Colonic mucosa (tissue), 4 donors: ENCODE results near the gene NCAM2. TPM values are rescaled to one million over a fixed set of nuclear protein-coding genes. Genes with fewer than 3 reads are reported as not detected.

Experiments used
- DNase-seq: peaks from one replicate; pipeline ENCODE4 v3.0.0-alpha.2; 2020
- H3K27ac ChIP-seq: fragments of 200-600 bp; one replicate; pipeline ENCODE4 v1.8.0; 2021
- H3K27me3 ChIP-seq: fragments of 200-600 bp; one replicate; pipeline ENCODE4 v1.8.0; 2021
- H3K36me3 ChIP-seq: fragments of 200-600 bp; one replicate; pipeline ENCODE4 v1.8.0; 2021
- H3K4me1 ChIP-seq: fragments of 200-600 bp; one replicate; pipeline ENCODE4 v1.8.0; 2021; ENCODE audit warnings: mild to moderate bottlenecking
- H3K4me3 ChIP-seq: fragments of 200-600 bp; one replicate; pipeline ENCODE4 v1.8.0; 2021
- H3K9ac ChIP-seq, 2 donors: one replicate each; pipeline ENCODE4 v1.7.0; 2013; ENCODE audit warnings: control low read depth in 2 of 2, low read depth in 2 of 2, low read length in 2 of 2
- H3K9me3 ChIP-seq: fragments of 200-600 bp; one replicate; pipeline ENCODE4 v1.8.0; 2021
- CTCF ChIP-seq: fragments of 200-600 bp; IDR thresholded peaks from one replicate; pipeline ENCODE4 v1.8.0; 2022; ENCODE audit warnings: antibody characterized with exemption, mild to moderate bottlenecking
- intact Hi-C: fragments of 100-400 bp; cut with DNase I; formaldehyde crosslinking; loops from one replicate; pipeline ENCODE4 v1.14.1; 2022
- total RNA-seq, 2 donors: library from RNA; stranded (reverse); fragmentation: NEBNext Ultra II Directional in 1 of 2; extraction: Animal tissue kit (Norgen Biotek cat#: 25700) in 1 of 2; gene quantifications; one replicate each; pipeline ENCODE4 v1.2.1, GENCODE V29; 2021
- donor health status: healthy.
- donor health status: DM: no; HTN: no; CAD: no.
- donor health status: DM: no; HTN: no; CAD: no.

The NCAM2 gene
- total RNA-seq, 2 donors from 2014 or later = 0.52 to 2.8 TPM

GRCh38 chr21:21057349-21058062 is 59.3 kb downstream of the NCAM2 start:
- no peak overlapping the region for H3K27ac ChIP-seq
- no peak for TF ChIP-seq CTCF
- intact Hi-C loops = no loop called here
- no peaks in the 10 kb centered on the region for H3K27me3 ChIP-seq
- DNase-seq = no peak
- no peak overlapping the region for H3K4me3 ChIP-seq
- H3K36me3 ChIP-seq = no peaks in the 10 kb centered on the region
- H3K9ac ChIP-seq = no peak overlapping the region
- no peaks in the 10 kb centered on the region for H3K9me3 ChIP-seq
- no peaks in the 10 kb centered on the region for H3K4me1 ChIP-seq

GRCh38 chr21:21063828-21064227 is 65.6 kb downstream of the NCAM2 start:
- Histone ChIP-seq H3K36me3 (no peaks in the 10 kb centered on the region), H3K4me1 (no peaks in the 10 kb centered on the region), H3K9me3 (no peaks in the 10 kb centered on the region), H3K9ac (no peak overlapping the region), H3K27ac (no peak overlapping the region), H3K27me3 (no peaks in the 10 kb centered on the region), H3K4me3 (no peak overlapping the region)
- no peak for DNase-seq
- TF ChIP-seq CTCF = no peak
- intact Hi-C loops = no loop called here

GRCh38 chr21:21064353-21064752 is 66.1 kb downstream of the NCAM2 start:
- H3K27ac ChIP-seq = no peak overlapping the region
- DNase-seq = no peak
- no peak overlapping the region for H3K9ac ChIP-seq
- no peaks in the 10 kb centered on the region for H3K36me3 ChIP-seq
- H3K4me3 ChIP-seq = no peak overlapping the region
- no peak for TF ChIP-seq CTCF
- no peaks in the 10 kb centered on the region for H3K27me3 ChIP-seq
- no peaks in the 10 kb centered on the region for H3K4me1 ChIP-seq
- intact Hi-C loops = no loop called here
- H3K9me3 ChIP-seq = no peaks in the 10 kb centered on the region

GRCh38 chr21:21067375-21067774 is 69.2 kb downstream of the NCAM2 start:
- Histone ChIP-seq H3K9me3 (no peaks in the 10 kb centered on the region), H3K36me3 (no peaks in the 10 kb centered on the region), H3K4me3 (no peak overlapping the region), H3K4me1 (no peaks in the 10 kb centered on the region), H3K27ac (no peak overlapping the region), H3K9ac (no peak overlapping the region), H3K27me3 (no peaks in the 10 kb centered on the region)
- TF ChIP-seq CTCF = no peak
- intact Hi-C loops = no loop called here
- no peak for DNase-seq

- Histone ChIP-seq H3K9me3 (no peaks in the 10 kb centered on the region), H3K27me3 (no peaks in the 10 kb centered on the region), H3K9ac (no peak overlapping the region), H3K4me1 (no peaks in the 10 kb centered on the region), H3K4me3 (no peak overlapping the region), H3K36me3 (no peaks in the 10 kb centered on the region), H3K27ac (no peak overlapping the region)
- DNase-seq = no peak
- no peak for TF ChIP-seq CTCF
- intact Hi-C loops = no loop called here
These were observed 76.1 kb downstream of the NCAM2 start for GRCh38 chr21:21074305-21074704.
